ENCODE measurements around the gene BIRC5.
A peak's percentile ranks its signal among the peaks of the same experiment; 100 is the strongest.

BIRC5 gene

DNA sequence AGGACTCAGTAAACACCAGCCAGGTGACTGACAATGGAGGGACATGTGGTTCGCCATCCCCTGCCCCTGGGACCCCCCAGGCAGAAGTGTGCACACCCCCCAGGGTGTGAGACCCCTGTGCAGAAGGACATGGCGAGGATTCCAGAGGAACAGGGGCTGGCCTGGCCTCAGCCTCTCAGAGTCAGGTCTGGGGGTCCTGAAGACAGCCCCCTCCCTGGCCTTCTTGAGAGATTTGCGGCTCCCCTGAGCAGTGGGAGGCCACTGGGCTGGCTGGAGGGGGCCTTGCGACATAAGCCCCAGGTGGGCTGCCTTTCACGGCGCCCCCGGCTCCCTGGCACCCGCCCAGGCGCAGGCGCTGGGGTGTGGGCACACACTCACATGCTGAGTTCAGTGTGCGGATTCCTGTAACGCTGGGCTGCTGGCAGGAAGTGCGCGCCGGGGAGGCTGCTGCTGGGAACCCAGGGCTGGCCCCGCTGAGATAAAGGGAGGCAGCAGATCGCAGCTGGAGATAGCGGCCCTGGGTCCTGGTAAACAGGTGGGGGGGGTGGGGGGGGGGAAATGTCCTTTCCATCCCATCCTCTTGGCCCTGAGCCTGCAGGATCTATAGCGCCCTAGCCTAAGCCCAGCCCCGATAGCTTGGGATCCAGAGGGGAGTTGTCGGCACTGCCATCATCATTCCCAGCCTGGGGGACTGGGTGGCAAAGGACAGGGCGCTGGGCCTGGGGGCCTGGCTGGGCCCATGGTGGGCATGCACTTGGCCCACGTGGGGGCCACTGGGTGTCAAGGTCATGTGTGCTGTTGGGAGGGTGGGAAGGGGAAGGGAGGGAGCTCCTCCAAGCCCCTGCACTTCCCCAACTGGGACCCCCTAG, 44.5 kb downstream of the BIRC5 start:
- peak; percentile 79 for DNase-seq

DNA sequence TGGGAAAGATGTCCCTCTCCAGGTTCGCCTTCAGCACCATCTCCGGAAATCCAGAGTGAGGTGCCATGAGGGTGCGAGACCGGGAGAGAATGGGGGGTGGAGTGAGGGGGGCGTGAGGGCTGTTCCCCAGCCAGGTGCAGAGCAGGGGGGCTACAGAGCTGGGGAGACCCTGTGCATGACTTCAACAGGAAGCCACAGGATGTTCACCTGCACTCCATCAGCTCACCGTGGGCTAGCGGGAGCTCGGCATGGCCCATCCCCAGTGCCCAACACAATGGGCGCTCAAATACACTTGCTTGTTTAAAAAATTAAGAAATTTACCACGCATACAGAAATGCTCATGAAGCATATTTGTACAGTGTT, 45.1 kb downstream of the BIRC5 start:
- DNase-seq, result no peak

DNA sequence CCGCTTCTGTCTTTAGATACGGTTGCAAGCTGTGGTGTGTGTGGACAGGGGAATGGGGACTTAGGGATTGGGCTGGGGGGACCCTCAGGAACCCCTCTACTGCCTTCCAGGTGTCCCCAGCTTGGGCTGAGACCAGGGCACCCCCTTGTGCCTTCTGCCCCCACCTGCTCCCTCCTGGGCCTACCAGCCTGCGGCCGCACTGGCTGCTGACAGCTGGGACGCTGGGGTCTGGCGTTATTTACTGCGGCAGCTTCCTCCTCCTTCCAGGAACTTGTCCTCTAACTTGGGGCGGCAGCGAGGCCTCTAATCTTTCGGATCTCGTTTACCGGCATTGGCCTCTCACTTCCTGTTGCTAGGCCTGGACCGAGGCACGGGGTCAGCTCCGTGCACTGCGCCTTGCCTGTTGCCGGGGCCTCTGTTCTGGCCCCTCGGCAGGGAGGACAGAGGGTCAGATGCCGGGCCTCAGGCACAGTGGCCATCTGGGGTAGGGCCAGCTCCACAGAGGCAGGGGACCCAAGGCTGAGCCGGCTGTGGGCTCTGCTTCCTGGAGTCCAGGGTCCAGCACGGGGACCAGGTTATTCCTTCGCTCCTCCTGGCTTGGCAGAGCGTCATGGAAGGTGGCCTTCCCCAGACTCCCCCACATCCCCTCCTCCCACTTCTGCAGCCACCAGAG, 49.1 kb downstream of the BIRC5 start:
- DNase-seq, result no peak

DNA sequence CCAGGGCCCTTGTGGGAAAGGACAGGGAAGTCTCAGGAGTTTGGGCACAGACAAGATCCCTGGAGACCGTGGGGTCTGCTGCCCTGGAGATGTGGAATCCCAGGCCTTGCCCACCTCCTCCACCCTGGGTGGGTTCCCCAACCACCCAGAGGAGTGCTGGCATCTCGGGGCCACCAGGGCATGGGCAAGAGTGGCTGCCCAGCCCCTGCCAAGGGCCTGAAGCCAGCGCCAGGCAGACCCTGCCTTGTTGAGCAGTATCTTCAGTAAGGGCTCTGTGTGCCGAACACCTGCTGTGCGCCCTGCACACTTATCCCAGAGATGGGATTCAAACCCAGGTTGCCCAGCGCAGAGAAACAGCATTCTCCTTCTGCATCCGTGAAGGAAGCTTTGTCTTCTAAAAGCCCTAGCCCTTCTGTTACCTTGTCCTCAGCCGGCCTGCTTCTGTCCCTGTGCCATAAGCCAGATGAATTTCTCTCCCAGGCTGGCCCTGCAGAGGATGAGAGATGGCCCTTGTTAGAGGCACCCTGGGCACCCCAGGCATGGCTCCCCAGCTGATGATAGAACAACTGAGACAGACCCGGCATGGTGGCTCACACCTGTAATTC, 49.8 kb downstream of the BIRC5 start:
- DNase-seq, result no peak

DNA sequence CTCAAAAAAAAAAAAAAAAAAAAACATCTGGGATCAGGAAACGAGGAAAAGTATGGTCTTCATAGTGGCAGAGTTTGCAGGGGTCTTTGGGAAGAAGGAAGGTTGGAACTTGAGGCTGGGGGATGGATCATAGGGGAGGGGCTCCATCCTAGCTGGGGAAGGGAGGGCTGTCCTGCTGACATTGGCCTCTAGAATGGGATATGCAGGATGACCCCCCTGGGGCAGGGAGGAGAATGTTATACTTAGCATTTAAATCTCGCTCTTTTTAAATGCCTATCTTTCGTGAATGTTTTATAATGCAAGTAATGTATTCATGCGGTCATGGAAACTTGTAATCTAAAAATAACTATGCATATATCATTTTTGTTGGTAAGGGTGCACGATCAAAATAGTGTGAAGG, 50.5 kb downstream of the BIRC5 start:
- no peak for DNase-seq

DNA sequence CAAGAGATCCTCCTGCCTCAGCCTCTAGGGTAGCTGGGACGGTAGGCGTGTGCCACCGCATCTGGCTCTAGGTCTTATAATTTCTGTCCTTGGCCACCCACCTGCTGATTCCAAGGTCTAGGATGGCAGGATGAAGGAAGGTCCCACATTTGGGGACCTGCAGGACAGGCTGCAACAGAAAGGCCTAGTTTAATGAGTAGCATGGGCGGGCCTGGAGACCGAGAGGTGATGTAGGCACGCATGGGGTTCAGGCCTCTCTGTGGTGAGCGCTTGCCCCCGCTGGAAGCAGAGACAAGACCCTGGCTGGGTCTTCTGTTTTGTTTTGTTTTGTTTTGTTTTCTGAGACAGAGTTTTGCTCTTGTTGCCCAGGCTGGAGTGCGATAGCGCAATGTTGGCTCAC, 51.1 kb downstream of the BIRC5 start:
- no peak for DNase-seq

DNA sequence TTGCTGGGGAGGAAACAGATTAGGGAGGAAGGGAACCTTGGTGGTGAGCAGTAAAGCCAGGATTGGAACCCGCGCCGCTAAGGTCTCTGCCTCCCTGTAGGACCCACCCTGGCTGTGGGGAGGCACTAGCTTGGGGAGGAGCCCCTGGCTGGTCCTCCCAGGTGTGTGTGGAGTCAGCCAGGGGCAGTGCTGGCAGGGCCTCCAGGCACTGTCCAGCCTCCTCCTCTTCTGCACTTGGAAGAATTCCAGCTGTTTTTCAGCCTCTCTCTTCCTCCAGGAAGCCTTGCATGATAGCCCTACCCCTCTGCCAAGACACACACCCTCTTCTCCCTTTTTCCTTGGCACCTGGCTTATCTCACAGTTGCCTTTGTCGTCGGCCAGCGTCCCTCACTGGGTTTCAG, 52.2 kb downstream of the BIRC5 start:
- no peak for DNase-seq

DNA sequence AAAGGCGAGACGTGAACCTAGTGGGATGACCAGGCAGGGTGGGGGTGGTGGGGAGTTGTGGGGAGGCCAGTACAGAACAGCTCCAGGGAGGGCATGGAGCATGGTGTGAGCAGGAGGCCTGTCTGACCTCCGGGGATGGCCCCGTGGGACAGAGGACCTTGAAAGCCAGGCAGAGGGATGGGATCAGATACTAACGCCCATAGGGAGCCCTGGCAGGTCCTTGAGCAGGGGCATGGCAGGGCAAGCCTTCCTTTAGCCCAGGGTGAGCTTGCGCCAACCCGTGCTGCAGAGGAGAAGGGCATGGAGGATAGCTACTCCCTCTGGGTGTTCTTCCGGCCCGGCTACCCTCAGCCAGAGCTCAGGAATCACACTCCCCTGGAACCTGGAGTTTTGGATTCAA, 52.7 kb downstream of the BIRC5 start:
- DNase-seq, result no peak

DNA sequence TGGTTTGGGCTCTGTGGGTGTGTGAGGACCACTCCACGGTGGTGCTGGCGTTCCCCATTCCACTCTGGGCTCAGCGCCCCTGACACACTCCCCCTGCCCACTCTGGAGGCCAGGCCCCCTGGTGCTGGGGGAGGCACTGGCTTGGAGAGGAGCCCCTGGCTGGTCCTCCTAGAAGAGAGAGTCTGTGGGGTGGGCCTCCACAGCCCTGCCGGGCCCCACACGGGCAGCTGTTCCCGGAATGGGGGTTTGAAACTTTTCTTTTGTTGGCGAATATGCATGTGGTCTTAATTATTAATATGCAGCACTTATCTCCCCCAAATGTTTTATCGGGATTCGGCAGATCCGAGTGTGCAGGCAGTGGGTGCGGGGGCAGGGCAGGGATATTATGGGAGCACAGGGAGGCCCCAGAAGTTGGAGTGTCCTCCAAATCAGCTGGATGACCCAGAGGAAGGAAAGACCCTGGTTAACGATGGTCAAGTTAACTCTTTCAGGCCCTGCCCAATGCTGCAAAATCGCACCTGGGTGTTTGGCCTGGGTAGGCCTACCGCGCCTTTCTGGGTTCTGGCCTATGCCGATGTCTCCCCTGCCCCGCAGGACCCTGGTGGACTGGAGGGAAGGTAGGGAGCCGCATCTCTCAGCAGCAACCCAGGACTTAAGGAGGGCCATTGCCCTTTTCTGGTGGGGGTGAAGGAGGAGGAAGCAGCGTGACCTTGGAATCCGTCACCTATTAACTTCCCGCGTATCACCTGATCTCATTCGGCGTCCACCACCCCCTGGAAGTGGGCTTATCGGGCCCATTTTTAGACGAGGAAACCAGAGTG, 53.4 kb downstream of the BIRC5 start:
- no peak for DNase-seq

DNA sequence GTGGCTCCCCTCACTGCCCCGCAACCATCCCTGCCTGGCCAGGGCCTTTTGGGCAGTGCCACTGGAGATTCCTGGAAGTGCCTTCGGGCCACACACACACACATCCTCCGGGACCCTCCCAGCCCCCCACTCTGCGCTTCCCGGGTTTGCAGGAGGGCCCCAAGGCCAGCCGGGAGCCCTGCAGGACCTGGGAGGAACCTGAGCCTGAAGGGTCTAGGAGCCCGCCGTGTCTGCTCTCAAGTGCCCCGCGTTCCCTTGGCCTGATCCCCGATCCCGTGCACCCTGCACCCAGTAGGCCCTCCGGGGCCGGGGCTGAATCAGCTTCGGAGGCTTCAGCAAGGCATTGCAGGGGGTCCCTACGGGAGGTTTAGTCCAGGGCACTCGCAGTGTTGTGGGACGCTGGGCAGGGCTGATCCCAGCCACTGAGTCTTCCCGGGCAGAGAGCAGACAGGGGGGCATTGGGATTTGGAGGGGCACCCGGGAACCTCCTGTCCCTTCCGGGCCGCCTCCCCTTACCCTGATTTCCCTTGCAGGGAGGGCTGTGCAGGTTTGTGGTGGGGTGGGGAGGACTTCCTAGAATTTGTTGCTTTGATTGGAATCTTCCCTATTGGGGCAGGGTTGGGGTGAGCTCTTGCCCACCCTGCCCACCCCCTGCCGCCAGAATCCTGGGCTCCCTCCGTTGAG, 54.3 kb downstream of the BIRC5 start:
- no peak for DNase-seq

DNA sequence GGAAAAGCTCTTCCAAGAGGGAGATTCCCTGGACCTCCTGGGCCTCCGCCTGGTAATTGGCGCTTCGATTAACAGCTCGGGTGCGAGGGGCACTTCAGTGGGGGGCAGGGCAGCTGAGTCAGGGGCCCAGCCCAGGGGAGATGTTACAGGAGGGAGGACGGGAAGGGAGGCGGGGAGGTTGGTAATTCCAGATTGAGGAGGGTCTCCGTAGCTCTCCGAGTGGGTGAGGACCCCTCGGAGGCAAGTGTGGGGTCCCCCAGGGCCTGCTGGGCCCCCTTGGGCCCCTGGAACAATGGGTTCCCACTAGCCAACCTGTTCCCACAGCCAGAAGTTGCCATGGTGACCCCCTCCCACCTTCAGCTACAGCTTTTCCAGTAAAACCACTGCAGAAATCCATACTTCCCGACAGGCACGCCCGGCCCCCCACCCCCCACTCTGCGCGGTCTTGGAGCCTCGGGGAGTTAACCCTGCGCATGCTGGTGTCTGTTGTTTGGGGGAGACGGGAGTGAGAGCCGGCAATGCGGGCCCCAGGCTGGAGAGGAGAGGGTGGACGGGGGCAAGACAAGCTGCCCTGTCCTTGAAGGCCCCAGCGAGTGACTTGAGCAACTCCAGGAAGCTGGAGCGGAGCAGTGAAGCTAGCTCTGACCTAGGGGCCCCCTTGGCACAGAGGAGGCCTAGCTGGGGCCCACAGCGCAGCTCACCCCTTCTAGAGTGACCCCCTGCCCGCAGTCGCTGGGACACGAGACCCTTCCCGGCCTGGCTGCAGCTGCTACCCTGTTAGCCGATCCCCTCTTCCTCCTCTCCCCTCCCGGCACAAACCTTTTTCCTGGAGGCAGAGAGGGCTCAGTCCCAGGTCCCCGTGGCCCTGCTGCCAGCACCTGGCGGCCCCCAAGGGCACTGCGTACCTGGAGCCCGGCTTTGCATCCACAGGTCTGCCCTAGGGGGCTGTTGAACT, 55.2 kb downstream of the BIRC5 start:
- no peak for DNase-seq

DNA sequence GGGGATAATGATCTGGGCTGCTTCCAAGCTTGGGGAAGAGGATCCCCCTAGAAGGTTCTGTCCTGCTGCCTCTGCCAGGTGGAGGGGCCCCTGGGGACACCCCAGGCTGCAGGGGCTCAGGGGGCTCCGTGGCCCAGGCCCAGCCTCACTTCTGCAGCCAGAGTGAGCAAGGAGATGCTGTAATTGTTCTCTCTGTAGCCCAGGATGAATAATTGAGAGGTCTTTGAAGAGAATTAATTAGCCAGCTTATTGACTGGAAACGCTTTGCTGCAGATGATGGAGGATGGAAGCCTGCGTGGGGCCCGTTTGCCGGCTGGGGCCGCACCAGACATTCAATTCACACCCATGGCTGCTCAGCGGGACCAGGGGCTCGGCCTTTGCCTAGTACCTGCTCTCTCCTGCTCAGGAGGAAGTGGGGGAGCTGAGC, 55.9 kb downstream of the BIRC5 start:
- no peak for DNase-seq

DNA sequence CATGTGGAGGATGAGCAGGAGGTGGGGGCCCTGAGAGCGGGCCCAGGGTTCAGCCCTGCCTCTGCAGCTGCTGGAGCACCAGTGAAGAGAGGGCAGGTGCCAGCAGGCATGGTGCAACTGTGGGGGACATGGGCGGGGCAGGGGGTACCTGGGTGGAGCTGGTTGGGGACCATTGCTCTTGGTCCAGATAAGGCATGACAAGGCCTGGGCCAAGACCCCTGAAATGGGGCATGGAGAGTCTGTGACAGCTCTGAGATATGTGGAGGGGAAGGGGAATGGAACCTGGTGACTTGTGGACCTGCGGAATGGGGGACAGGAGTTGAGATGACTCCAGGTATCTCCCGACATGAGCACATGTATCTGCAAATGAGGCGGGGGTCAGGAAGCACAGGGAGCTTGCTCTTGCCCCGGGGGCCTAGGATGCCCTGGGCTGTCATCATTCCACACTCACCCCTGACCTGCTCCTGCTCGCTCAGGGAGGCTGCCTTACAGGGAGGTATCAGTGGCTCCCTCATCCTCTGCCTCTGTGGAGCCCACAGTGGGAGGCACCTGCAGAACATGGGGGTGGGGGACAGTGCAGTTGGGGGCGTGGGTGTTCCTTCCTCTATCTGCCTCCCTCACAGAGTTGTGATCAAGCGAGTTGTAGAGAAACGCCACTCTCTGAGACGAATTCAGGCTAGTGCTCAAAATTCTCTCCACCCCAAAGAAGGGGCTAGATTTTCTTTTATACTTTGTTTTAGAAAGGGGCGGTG, 57.5 kb downstream of the BIRC5 start:
- no peak for DNase-seq

DNA sequence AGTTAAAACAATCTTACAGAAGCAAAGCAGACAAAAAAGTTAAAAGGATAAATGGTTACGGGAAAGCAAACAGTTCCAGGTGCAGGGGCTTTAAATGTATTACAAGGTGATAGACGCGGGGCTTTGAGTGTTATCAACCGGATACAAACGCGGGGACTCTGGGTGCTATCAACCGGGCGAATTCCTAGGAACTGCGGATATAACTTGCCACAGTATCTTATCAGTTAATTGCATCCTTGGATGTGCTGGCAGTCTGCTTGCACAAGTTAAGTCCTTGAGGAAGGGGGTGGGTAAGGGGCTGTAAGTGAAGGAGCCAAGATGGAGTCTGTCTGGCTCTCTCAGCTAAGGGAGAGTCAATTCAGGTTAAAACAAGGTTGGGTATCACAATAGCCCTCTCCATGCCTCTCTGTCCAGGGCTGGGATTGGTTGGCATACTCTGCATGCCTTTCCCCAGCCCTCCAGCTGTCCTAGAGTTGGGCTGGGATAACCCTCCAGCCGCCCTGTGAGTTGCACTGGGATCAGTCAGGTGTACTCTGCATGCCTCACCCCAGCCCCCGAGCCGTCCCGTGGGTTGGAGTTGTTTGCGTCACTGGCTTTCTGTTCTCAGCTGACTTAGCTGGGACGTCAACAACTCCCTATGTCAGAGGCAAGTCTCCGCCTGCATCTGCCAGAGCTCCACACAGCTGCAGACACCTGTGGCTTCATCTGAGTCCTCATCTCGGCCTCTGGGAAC, 58.3 kb downstream of the BIRC5 start:
- peak; percentile 60 for DNase-seq

DNA sequence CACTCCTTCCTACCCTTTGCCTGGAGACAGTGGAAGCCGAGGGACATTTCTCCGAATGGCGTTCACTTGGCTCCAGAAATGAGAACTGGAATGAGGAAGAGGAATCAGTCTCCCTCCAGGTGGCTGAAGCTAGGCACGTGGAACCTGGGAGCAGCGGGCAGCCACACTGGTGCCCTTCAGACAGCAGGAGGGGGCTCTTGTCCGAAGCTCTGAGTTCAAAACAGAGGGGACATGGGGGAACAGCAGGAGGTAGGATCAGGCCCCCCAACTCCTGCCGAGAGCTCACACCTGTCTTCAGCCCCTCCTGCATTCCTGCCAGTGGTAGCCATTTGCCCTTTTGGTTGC, 58.8 kb downstream of the BIRC5 start:
- DNase-seq, result no peak

DNA sequence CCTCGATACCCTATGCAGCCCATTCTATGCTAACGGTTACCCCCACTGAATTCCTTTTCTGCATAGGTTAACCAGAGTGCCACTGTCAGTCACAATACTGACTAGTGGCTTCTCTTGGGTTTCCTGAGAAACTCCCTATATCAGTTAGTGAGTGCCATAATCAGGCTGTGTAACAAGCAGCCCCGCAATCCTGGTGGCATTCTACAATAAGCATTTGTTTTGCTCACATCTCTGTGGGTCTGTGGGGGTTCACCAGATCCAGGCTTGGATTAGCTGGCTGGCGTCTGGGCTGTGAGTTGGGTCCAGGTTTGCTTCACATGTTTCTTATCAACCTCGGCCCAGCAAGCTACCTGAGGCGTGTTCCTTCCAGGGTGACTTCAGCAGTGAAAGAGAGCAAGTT, 59.8 kb downstream of the BIRC5 start:
- DNase-seq, result no peak

Data from stimulated activated CD8-positive, alpha-beta memory T cell treated with anti-CD3 and anti-CD28 coated beads, Interleukin-4, amount 100 ng/mL, for 48 hours (primary cell).